ENCODE measurements around the gene ARID4B.

The ARID4B gene

DNA sequence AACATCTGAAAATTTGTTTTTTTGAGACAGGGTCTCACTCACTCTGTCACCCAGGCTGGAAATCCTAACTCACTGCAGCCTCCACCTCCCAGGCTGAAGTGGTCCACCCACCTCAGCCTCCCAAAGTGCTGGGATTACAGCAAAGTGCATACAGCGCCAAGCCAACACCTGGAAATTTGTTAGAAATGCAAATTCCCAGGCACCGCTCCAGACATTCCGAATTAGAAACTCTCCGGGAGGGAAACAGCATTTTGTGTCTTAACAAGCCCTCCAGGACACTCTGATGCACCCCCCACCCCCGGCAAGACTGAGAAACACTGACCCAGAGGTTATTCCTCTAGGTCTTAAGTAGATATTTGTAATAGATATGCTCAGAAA, 49.1 kb downstream of the ARID4B start:
- TF ChIP-seq EZH2 (IDR thresholded peaks at IDR 0.05; ENCODE audit: borderline replicate concordance, low read length), result no peak
- TF ChIP-seq, protein P1, sequence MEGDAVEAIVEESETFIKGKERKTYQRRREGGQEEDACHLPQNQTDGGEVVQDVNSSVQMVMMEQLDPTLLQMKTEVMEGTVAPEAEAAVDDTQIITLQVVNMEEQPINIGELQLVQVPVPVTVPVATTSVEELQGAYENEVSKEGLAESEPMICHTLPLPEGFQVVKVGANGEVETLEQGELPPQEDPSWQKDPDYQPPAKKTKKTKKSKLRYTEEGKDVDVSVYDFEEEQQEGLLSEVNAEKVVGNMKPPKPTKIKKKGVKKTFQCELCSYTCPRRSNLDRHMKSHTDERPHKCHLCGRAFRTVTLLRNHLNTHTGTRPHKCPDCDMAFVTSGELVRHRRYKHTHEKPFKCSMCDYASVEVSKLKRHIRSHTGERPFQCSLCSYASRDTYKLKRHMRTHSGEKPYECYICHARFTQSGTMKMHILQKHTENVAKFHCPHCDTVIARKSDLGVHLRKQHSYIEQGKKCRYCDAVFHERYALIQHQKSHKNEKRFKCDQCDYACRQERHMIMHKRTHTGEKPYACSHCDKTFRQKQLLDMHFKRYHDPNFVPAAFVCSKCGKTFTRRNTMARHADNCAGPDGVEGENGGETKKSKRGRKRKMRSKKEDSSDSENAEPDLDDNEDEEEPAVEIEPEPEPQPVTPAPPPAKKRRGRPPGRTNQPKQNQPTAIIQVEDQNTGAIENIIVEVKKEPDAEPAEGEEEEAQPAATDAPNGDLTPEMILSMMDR (IDR thresholded peaks at IDR 0.05; ENCODE audit: low read length), result no peak
- Histone ChIP-seq H3K9me3 (ENCODE audit: low read length) (no peaks in the 10 kb centered on the region), H3K9ac (ENCODE audit: low read length) (no peak overlapping the region), H3F3A (ENCODE audit: insufficient read depth, low read length) (peaks cover 3% of the 10 kb centered on the region; the same call in 1 of the 2 replicates), H3K27me3 (ENCODE audit: insufficient read depth, low read length) (no peaks in the 10 kb centered on the region), H3K4me3 (ENCODE audit: low read depth, low read length, poor library complexity, severe bottlenecking) (no peak overlapping the region), H3K9me2 (ENCODE audit: low read depth, low read length) (no peaks in the 10 kb centered on the region), H3K4me1 (ENCODE audit: insufficient read depth, low read length, severe bottlenecking) (peaks cover 26% of the 10 kb centered on the region), H3K27ac (ENCODE audit: low read depth, low read length, poor library complexity, severe bottlenecking) (no peak overlapping the region), H2AFZ (ENCODE audit: low read length) (no peak overlapping the region), H4K20me1 (ENCODE audit: insufficient read depth, low read length) (no peaks in the 10 kb centered on the region), H3K4me2 (ENCODE audit: low read length) (no peak overlapping the region), H3K79me2 (ENCODE audit: insufficient read depth, low read length) (peaks cover 95% of the 10 kb centered on the region), H3K36me3 (ENCODE audit: insufficient read depth, low read length) (no peaks in the 10 kb centered on the region)

DNA sequence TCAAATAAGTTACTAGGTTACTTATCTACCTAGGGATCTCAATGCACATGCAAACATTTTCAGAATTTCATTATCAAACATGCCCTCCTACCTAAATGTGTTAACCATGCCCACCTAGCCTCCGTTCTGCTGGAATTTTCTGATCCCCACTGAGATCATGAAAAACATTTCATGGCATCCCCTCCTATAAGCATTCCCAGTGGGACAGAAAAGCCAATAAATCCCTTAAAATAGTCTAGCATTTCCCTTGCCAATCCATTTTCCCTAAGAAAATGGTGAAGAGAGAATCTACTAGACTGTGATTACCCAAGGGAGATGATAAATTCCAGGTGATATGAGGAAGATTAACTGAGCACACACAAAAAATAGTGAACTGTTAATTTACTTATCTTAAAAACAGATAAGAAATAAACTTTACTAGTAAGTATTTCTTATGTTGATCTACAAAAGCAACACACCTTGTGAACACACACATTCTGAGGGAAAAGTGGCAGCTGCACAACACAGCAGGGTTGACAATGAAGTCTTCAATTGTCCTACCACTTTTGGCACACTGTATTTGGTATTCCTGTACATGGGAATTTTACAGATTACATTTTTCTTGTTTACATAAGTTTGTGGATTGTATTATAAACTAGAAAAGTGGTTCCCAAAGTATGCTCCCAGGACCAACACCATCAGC, 49.6 kb downstream of the ARID4B start:
- Histone ChIP-seq H3K36me3 (ENCODE audit: insufficient read depth, low read length) (no peaks in the 10 kb centered on the region), H3K9ac (ENCODE audit: low read length) (no peak overlapping the region), H3K4me2 (ENCODE audit: low read length) (no peak overlapping the region), H4K20me1 (ENCODE audit: insufficient read depth, low read length) (no peaks in the 10 kb centered on the region), H3K4me3 (ENCODE audit: low read depth, low read length, poor library complexity, severe bottlenecking) (no peak overlapping the region), H3F3A (ENCODE audit: insufficient read depth, low read length) (peaks cover 3% of the 10 kb centered on the region; the same call in 1 of the 2 replicates), H3K79me2 (ENCODE audit: insufficient read depth, low read length) (peaks cover 95% of the 10 kb centered on the region), H3K27ac (ENCODE audit: low read depth, low read length, poor library complexity, severe bottlenecking) (no peak overlapping the region), H3K4me1 (ENCODE audit: insufficient read depth, low read length, severe bottlenecking) (peaks cover 26% of the 10 kb centered on the region), H3K27me3 (ENCODE audit: insufficient read depth, low read length) (no peaks in the 10 kb centered on the region), H2AFZ (ENCODE audit: low read length) (no peak overlapping the region), H3K9me2 (ENCODE audit: low read depth, low read length) (no peaks in the 10 kb centered on the region), H3K9me3 (ENCODE audit: low read length) (no peaks in the 10 kb centered on the region)
- no peak for TF ChIP-seq EZH2 (IDR thresholded peaks at IDR 0.05; ENCODE audit: borderline replicate concordance, low read length)
- TF ChIP-seq, protein P1 (IDR thresholded peaks at IDR 0.05; ENCODE audit: low read length), result no peak

DNA sequence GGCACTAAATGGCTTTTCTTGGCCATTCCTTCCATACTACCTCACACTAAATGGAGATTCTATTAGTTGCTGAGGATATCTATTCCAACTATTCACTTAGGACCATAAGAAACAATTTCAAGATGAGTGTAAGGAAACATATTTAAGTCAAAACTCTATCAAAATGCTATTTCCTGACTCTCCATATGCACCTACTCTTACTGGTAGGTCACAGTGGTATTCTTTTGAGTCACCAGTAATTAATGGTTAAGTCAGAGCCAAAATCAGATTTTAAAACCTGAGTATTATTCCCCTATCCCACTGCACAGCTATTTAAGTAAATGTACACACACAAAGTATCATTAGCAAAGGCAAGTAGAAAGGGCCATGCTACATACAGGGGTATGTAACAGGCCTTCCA, 50.3 kb downstream of the ARID4B start:
- peaks cover 26% of the 10 kb centered on the region for H3K4me1 ChIP-seq (ENCODE audit: insufficient read depth, low read length, severe bottlenecking)
- H3F3A ChIP-seq (ENCODE audit: insufficient read depth, low read length), result peaks cover 3% of the 10 kb centered on the region; the same call in 1 of the 2 replicates
- H3K9ac ChIP-seq (ENCODE audit: low read length), result no peak overlapping the region
- no peak overlapping the region for H3K4me3 ChIP-seq (ENCODE audit: low read depth, low read length, poor library complexity, severe bottlenecking)
- no peak overlapping the region for H3K27ac ChIP-seq (ENCODE audit: low read depth, low read length, poor library complexity, severe bottlenecking)
- H3K79me2 ChIP-seq (ENCODE audit: insufficient read depth, low read length), result peaks cover 96% of the 10 kb centered on the region
- H2AFZ ChIP-seq (ENCODE audit: low read length), result no peak overlapping the region
- no peak for TF ChIP-seq EZH2 (IDR thresholded peaks at IDR 0.05; ENCODE audit: borderline replicate concordance, low read length)
- TF ChIP-seq, protein P1 (IDR thresholded peaks at IDR 0.05; ENCODE audit: low read length), result no peak
- H3K4me2 ChIP-seq (ENCODE audit: low read length), result no peak overlapping the region
- H3K9me2 ChIP-seq (ENCODE audit: low read depth, low read length), result no peaks in the 10 kb centered on the region
- H3K27me3 ChIP-seq (ENCODE audit: insufficient read depth, low read length), result no peaks in the 10 kb centered on the region
- H3K36me3 ChIP-seq (ENCODE audit: insufficient read depth, low read length), result no peaks in the 10 kb centered on the region
- no peaks in the 10 kb centered on the region for H3K9me3 ChIP-seq (ENCODE audit: low read length)
- H4K20me1 ChIP-seq (ENCODE audit: insufficient read depth, low read length), result no peaks in the 10 kb centered on the region
